ENCODE measurements around the gene RHBDF1.
"Not testable (repeated sequence)": the region's sequence is repeated elsewhere in the genome, so short reads cannot be mapped to it uniquely, and the experiment has no call there.

The RHBDF1 gene

DNA sequence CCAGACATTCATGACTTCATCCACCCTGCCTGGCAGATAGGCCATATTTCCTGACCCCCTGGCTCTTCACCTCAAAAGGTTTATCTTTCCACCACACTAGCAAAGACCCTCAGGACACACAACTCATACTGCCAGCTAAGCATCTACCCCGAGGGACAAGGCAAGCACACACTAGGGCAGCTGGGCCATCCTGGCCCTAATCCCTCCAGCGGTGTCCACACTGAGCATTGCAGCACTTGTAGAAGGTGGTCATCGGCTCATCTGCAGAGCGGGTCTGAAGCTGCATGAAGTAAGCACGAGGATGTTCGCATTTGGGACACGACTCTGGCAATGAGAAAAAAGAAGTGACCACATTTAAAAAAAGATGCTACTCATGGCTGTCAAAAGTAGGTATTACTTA lies 25.2 kb downstream of the RHBDF1 start:
- H3K4me3 ChIP-seq (ENCODE audit: low read depth, low read length): no peak overlapping the region
- DNase-seq (ENCODE audit: low read depth): no peak
- TF ChIP-seq, protein P1, sequence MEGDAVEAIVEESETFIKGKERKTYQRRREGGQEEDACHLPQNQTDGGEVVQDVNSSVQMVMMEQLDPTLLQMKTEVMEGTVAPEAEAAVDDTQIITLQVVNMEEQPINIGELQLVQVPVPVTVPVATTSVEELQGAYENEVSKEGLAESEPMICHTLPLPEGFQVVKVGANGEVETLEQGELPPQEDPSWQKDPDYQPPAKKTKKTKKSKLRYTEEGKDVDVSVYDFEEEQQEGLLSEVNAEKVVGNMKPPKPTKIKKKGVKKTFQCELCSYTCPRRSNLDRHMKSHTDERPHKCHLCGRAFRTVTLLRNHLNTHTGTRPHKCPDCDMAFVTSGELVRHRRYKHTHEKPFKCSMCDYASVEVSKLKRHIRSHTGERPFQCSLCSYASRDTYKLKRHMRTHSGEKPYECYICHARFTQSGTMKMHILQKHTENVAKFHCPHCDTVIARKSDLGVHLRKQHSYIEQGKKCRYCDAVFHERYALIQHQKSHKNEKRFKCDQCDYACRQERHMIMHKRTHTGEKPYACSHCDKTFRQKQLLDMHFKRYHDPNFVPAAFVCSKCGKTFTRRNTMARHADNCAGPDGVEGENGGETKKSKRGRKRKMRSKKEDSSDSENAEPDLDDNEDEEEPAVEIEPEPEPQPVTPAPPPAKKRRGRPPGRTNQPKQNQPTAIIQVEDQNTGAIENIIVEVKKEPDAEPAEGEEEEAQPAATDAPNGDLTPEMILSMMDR (conservative IDR thresholded peaks at IDR 0.05; ENCODE audit: low read depth, low read length): no peak

DNA sequence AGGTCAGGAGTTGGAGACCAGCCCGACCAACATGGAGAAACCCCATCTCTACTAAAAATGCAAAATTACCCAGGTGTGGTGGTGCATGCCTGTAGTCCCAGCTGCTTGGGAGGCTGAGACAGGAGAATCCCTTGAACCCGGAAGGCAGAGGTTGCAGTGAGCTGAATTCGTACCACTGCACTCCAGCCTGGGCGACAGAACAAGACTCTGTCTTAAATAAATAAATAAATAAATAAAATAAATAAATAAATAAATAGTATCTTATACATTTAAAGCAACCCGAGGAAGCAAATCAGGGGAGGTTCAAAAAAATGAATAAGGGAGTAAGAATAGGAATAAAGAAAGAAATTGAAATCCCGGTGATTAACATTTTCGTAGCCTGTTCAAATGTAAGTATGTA lies 25.9 kb downstream of the RHBDF1 start:
- DNase-seq (ENCODE audit: low read depth); H3K4me3 ChIP-seq (ENCODE audit: low read depth, low read length): not testable (repeated sequence)

DNA sequence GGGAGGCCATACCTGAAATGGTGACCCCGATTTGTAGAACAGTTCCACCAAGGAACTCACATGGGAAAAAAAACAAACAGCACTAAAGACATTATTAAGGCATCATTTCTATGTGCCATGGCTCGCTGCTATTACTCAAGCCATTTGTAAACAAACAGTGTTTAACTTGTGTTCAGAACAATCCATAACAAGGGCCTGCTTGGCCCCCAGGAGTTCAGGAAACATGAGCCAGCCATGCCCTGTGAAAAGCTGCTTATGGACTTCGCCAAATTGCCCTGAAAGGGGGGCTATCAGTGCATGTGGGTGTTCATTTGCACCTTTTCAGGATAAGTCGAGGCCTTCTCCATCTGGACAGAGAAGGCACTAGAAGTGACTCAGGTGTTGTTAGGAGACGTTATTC lies 27.0 kb downstream of the RHBDF1 start:
- H3K4me3 ChIP-seq (ENCODE audit: low read depth, low read length): no peak overlapping the region
- DNase-seq (ENCODE audit: low read depth): no peak

DNA sequence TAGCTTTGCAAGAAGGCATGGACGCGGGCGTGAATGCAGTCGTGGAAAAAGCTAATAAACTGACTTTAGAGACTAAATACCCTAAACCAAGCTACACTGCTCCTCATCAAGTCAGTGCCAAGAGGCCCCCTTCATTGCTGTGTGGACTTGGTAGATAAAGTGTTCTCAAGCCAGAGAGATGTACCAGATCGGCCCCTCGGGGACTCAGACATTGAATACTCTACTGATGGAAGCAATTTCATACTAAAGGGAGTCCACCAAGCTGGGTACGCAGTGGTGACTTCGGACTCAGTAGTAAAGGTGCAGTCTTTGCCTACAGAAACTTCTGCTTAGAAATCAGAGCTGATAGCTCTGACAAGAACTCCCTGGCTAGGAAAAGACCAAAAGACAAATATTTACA lies 27.8 kb downstream of the RHBDF1 start:
- DNase-seq (ENCODE audit: low read depth): no peak
- H3K4me3 ChIP-seq (ENCODE audit: low read depth, low read length): no peak overlapping the region
- TF ChIP-seq, protein P1 (conservative IDR thresholded peaks at IDR 0.05; ENCODE audit: low read depth, low read length): no peak

More for the DNA sequence above, 27.0 kb downstream of the RHBDF1 start:
- TF ChIP-seq, protein P1 (conservative IDR thresholded peaks at IDR 0.05; ENCODE audit: low read depth, low read length): no peak

DNA sequence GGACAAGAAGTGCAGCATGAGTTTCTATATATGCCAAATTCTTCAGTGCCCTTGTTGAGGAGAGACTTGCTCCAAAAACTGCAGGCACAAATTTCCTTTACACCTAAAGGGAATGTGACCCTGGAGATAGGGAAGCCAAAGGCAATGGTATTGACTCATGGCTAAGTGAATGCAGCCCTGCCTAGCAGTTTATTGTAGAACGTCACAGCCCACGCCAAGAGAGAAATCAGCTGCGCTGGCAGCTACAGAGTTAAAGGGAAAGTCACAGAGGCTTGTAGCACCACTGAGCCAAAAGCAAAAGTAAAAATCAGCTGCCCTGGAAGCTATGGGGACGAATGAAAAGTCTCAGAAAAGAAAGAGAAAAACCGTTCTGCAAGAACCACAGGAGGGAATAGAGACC lies 29.1 kb downstream of the RHBDF1 start:
- DNase-seq (ENCODE audit: low read depth): no peak
- TF ChIP-seq, protein P1 (conservative IDR thresholded peaks at IDR 0.05; ENCODE audit: low read depth, low read length): no peak
- no peak overlapping the region for H3K4me3 ChIP-seq (ENCODE audit: low read depth, low read length)

DNA sequence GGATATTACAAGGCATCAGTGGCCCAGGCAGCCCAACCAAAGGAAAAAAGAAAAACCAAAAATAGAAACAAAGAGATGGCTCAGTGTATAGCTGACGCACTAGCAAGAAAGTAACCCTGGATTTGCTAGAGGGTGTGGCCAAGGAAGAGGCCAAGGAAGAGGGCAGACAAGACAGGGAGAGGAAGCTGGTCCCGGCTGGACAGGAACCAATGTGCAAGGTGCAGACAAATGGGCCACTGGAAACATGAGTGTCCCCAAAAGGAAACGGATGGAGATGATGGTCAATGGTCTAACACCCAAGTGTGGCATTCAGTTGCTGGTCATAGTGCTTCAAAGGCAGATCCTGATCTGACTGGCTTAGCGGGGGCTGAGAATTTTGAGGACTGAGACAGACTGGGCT lies 29.7 kb downstream of the RHBDF1 start:
- DNase-seq (ENCODE audit: low read depth): no peak
- TF ChIP-seq, protein P1 (conservative IDR thresholded peaks at IDR 0.05; ENCODE audit: low read depth, low read length): no peak
- H3K4me3 ChIP-seq (ENCODE audit: low read depth, low read length): no peak overlapping the region

DNA sequence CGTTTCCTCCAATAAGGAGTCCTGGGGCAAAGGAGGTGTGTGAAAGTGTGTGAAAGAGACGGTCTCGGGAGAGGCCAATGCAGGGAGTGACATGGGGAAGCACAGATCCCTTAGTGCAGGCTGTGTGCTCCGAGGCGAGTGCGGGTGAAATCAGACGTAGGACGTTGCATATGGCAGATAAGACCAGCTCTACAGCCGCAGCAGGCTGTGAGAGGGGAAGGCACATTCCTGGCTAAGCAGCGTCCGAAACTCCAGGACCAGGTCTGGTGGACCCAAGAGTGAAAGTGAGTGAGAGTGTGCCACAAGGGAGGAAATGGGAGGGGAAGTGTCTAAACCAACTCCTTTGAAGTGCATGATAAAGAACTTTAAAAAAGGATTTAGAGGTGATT lies 30.4 kb downstream of the RHBDF1 start:
- H3K4me3 ChIP-seq (ENCODE audit: low read depth, low read length): no peak overlapping the region
- TF ChIP-seq, protein P1 (conservative IDR thresholded peaks at IDR 0.05; ENCODE audit: low read depth, low read length): no peak

More for the DNA sequence above, 30.4 kb downstream of the RHBDF1 start:
- no peak for DNase-seq (ENCODE audit: low read depth)
